ENCODE results near the gene SEMA5A.

- no peak for TF ChIP-seq POLR2AphosphoS5 (IDR thresholded peaks at IDR 0.05; ENCODE audit: low read depth)
- no peak for TF ChIP-seq GABPA (IDR thresholded peaks at IDR 0.05; ENCODE audit: low read depth)
- no peak for TF ChIP-seq CTCF (IDR thresholded peaks at IDR 0.05; ENCODE audit: insufficient read depth, low read length)
Measured at GRCh38 chr5:9082996-9083395, 462.9 kb downstream of the SEMA5A start.
